ENCODE data around the gene MAP4K4.

Gene MAP4K4

GRCh38 chr2:101667823-101668222 lies 29.7 kb upstream of the MAP4K4 start:
- H3K9ac ChIP-seq (ENCODE audit: low read length) = no peak overlapping the region
- TF ChIP-seq CTCF (IDR thresholded peaks at IDR 0.05; ENCODE audit: insufficient read depth, low read length, poor library complexity, severe bottlenecking) = no peak
- no peak for TF ChIP-seq EZH2phosphoT487 (conservative IDR thresholded peaks at IDR 0.05; ENCODE audit: low read length)
- H3K4me3 ChIP-seq (ENCODE audit: insufficient read depth, low read length, poor library complexity, severe bottlenecking) = no peak overlapping the region
- peaks cover 9% of the 10 kb centered on the region; the same call in 1 of the 2 replicates for H3K36me3 ChIP-seq (ENCODE audit: low read length)
- H3F3A ChIP-seq (ENCODE audit: insufficient read depth) = no peaks in the 10 kb centered on the region
- H3K9me2 ChIP-seq (replicated peaks; ENCODE audit: insufficient read depth, low read length) = no peaks in the 10 kb centered on the region
- H3K27ac ChIP-seq (ENCODE audit: low read depth, low read length) = no peak overlapping the region
- H2AFZ ChIP-seq (ENCODE audit: low read depth, low read length, severe bottlenecking) = no peak overlapping the region
- no peaks in the 10 kb centered on the region for H4K20me1 ChIP-seq (ENCODE audit: low read depth, low read length)
- H3K27me3 ChIP-seq (ENCODE audit: low read length) = no peaks in the 10 kb centered on the region
- H3K79me2 ChIP-seq (ENCODE audit: insufficient read depth, low read length) = no peaks in the 10 kb centered on the region
- H3K4me2 ChIP-seq (ENCODE audit: low read depth, low read length, poor library complexity, severe bottlenecking) = no peak overlapping the region
- peaks cover 13% of the 10 kb centered on the region; the same call in 1 of the 2 replicates for H3K9me3 ChIP-seq (ENCODE audit: insufficient read depth, low read length)

GRCh38 chr2:101672047-101672446 lies 25.5 kb upstream of the MAP4K4 start:
- Histone ChIP-seq H3K36me3 (ENCODE audit: low read length) (peaks cover 9% of the 10 kb centered on the region; the same call in 1 of the 2 replicates), H3K9me3 (ENCODE audit: insufficient read depth, low read length) (peaks cover 15% of the 10 kb centered on the region; the same call in 1 of the 2 replicates), H3K27ac (ENCODE audit: low read depth, low read length) (no peak overlapping the region), H3K4me2 (ENCODE audit: low read depth, low read length, poor library complexity, severe bottlenecking) (no peak overlapping the region), H3K9me2 (replicated peaks; ENCODE audit: insufficient read depth, low read length) (no peaks in the 10 kb centered on the region), H4K20me1 (ENCODE audit: low read depth, low read length) (no peaks in the 10 kb centered on the region), H3K79me2 (ENCODE audit: insufficient read depth, low read length) (no peaks in the 10 kb centered on the region), H3K27me3 (ENCODE audit: low read length) (no peaks in the 10 kb centered on the region), H3F3A (ENCODE audit: insufficient read depth) (no peaks in the 10 kb centered on the region), H2AFZ (ENCODE audit: low read depth, low read length, severe bottlenecking) (no peak overlapping the region), H3K4me3 (ENCODE audit: insufficient read depth, low read length, poor library complexity, severe bottlenecking) (no peak overlapping the region), H3K9ac (ENCODE audit: low read length) (no peak overlapping the region)
- TF ChIP-seq EZH2phosphoT487 (conservative IDR thresholded peaks at IDR 0.05; ENCODE audit: low read length) = no peak
- no peak for TF ChIP-seq CTCF (IDR thresholded peaks at IDR 0.05; ENCODE audit: insufficient read depth, low read length, poor library complexity, severe bottlenecking)

GRCh38 chr2:101673920-101674319 lies 23.6 kb upstream of the MAP4K4 start:
- Histone ChIP-seq H4K20me1 (ENCODE audit: low read depth, low read length) (no peaks in the 10 kb centered on the region), H3K9me3 (ENCODE audit: insufficient read depth, low read length) (peaks cover 15% of the 10 kb centered on the region; the same call in 1 of the 2 replicates), H3K4me3 (ENCODE audit: insufficient read depth, low read length, poor library complexity, severe bottlenecking) (no peak overlapping the region), H3K27ac (ENCODE audit: low read depth, low read length) (no peak overlapping the region), H3F3A (ENCODE audit: insufficient read depth) (no peaks in the 10 kb centered on the region), H3K79me2 (ENCODE audit: insufficient read depth, low read length) (no peaks in the 10 kb centered on the region), H2AFZ (ENCODE audit: low read depth, low read length, severe bottlenecking) (no peak overlapping the region), H3K9ac (ENCODE audit: low read length) (no peak overlapping the region), H3K27me3 (ENCODE audit: low read length) (no peaks in the 10 kb centered on the region), H3K36me3 (ENCODE audit: low read length) (peaks cover 9% of the 10 kb centered on the region; the same call in 1 of the 2 replicates), H3K4me2 (ENCODE audit: low read depth, low read length, poor library complexity, severe bottlenecking) (no peak overlapping the region), H3K9me2 (replicated peaks; ENCODE audit: insufficient read depth, low read length) (no peaks in the 10 kb centered on the region)
- TF ChIP-seq CTCF (IDR thresholded peaks at IDR 0.05; ENCODE audit: insufficient read depth, low read length, poor library complexity, severe bottlenecking) (no peak), EZH2phosphoT487 (conservative IDR thresholded peaks at IDR 0.05; ENCODE audit: low read length) (no peak)
